ENCODE results near the gene DNAJB14. TPM values are rescaled to one million over a fixed set of nuclear protein-coding genes. Genes with fewer than 3 reads are reported as not detected.
"Not testable (repeated sequence)": the region's sequence is repeated elsewhere in the genome, so short reads cannot be mapped to it uniquely, and the experiment has no call there.

The DNAJB14 gene
- total RNA-seq, 1 experiment from 2014 or later = 39.9 TPM

DNA sequence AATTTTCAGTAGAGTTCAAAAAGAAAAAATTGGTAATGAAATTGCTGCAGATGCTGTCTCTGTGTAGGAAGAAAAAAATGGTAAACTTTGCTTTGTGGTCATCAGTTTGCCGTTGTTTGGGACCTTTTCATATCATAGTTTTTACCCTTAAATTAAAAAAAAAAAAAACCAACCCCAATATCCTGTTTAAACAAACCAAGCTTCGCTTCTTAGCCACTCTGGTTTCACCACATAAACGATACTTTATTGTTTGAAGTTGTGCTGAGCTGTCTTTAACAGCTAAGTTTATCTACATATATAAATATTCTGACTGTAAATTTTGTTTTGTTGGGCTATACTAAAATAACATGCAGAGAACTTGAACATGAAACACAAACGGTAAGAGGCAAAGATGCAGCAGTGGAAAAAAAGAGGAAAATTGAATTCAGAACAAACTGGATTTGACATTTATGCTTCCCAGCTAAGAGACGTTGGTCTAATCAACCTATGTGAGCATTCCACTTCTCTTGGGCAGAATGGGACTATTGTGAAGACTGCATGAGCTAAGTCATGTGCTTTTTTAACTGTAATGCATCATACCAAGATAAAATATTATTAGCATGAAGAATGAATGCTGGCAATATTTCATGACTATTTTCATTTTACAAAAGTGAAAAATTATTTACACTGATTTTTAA is 19.4 kb upstream of the DNAJB14 start (continued):
- TF ChIP-seq FOXP4 (CRISPR knock-in tag; IDR thresholded peaks at IDR 0.05) (no peak), ELF4 (CRISPR knock-in tag; IDR thresholded peaks at IDR 0.05; ENCODE audit: low read depth) (no peak)
- TF ChIP-seq, protein P1, sequence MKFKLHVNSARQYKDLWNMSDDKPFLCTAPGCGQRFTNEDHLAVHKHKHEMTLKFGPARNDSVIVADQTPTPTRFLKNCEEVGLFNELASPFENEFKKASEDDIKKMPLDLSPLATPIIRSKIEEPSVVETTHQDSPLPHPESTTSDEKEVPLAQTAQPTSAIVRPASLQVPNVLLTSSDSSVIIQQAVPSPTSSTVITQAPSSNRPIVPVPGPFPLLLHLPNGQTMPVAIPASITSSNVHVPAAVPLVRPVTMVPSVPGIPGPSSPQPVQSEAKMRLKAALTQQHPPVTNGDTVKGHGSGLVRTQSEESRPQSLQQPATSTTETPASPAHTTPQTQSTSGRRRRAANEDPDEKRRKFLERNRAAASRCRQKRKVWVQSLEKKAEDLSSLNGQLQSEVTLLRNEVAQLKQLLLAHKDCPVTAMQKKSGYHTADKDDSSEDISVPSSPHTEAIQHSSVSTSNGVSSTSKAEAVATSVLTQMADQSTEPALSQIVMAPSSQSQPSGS (CRISPR knock-in tag; IDR thresholded peaks at IDR 0.05; ENCODE audit: borderline replicate concordance, low read depth) = no peak
- TF ChIP-seq, protein P2, sequence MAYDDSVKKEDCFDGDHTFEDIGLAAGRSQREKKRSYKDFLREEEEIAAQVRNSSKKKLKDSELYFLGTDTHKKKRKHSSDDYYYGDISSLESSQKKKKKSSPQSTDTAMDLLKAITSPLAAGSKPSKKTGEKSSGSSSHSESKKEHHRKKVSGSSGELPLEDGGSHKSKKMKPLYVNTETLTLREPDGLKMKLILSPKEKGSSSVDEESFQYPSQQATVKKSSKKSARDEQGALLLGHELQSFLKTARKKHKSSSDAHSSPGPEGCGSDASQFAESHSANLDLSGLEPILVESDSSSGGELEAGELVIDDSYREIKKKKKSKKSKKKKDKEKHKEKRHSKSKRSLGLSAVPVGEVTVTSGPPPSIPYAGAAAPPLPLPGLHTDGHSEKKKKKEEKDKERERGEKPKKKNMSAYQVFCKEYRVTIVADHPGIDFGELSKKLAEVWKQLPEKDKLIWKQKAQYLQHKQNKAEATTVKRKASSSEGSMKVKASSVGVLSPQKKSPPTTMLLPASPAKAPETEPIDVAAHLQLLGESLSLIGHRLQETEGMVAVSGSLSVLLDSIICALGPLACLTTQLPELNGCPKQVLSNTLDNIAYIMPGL (CRISPR knock-in tag; IDR thresholded peaks at IDR 0.05) = no peak

DNA sequence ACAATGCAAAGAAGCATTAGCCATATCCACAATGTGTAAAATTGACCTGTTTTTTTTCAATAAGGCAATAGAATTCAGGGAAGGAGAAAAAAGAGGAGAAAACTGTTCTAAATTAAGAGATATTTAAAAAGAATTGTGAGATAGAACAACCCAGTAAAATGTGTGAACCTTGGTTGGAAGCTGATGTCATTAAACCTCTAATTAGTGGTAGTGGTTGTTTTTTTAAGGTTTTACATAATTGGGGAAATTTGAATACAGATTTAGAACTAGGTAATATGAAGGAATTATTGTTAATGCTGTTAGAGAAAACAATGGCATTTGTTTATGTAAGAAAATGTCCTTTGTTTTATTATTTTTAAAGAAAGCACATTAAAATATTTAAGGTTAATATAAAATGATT is 18.8 kb upstream of the DNAJB14 start:
- H3K27me3 Mint-ChIP-seq (ENCODE audit: low read depth) = no peaks in the 10 kb centered on the region
- CTCF ChIA-PET = no interaction called here
- no peaks in the 10 kb centered on the region for H3K4me1 Mint-ChIP-seq
- H3K36me3 Mint-ChIP-seq = no peaks in the 10 kb centered on the region
- H3K9me3 Mint-ChIP-seq = no peaks in the 10 kb centered on the region
- DNase-seq (ENCODE audit: low spot score) (no peak), ATAC-seq (no peak)
- POLR2A ChIA-PET = no interaction called here
- no peak overlapping the region for H3K27ac Mint-ChIP-seq
- TF ChIP-seq ZNF121 (CRISPR knock-in tag; IDR thresholded peaks at IDR 0.05) = no peak
- TF ChIP-seq, protein P3, sequence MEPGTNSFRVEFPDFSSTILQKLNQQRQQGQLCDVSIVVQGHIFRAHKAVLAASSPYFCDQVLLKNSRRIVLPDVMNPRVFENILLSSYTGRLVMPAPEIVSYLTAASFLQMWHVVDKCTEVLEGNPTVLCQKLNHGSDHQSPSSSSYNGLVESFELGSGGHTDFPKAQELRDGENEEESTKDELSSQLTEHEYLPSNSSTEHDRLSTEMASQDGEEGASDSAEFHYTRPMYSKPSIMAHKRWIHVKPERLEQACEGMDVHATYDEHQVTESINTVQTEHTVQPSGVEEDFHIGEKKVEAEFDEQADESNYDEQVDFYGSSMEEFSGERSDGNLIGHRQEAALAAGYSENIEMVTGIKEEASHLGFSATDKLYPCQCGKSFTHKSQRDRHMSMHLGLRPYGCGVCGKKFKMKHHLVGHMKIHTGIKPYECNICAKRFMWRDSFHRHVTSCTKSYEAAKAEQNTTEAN (CRISPR knock-in tag; IDR thresholded peaks at IDR 0.05) = no peak
- no peak overlapping the region for H3K4me3 Mint-ChIP-seq

DNA sequence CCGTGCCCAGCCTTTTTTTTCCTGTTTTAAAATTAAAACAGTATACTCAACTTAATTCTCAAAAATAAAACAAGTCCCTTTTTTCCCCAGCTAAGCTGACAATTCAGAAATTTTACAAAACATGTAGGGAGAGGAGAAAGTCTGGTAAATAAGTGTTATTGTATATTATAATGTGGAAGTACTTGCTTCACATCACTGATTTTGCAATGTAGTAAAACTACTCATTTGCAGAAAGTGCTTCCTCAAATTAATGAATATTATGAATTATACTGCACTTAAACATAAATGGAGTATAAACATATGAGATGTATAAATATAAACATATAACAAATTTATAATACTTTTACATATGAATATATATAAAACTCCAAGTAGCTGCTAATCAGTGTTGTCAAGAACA is 15.3 kb upstream of the DNAJB14 start:
- POLR2A ChIA-PET = no interaction called here
- Mint-ChIP-seq H3K27ac (no peak overlapping the region), H3K4me3 (no peak overlapping the region), H3K36me3 (peaks cover 2% of the 10 kb centered on the region; the same call in 1 of the 2 replicates), H3K9me3 (peaks cover 10% of the 10 kb centered on the region), H3K4me1 (no peaks in the 10 kb centered on the region), H3K27me3 (ENCODE audit: low read depth) (no peaks in the 10 kb centered on the region)
- DNase-seq (ENCODE audit: low spot score) (no peak), ATAC-seq (no peak)
- CTCF ChIA-PET = no interaction called here
- TF ChIP-seq MXD4 (CRISPR knock-in tag; IDR thresholded peaks at IDR 0.05; ENCODE audit: borderline replicate concordance) = no peak

GRCh38 chr4:99960648-99961047 is 14.2 kb upstream of the DNAJB14 start:
- peaks cover 20% of the 10 kb centered on the region for H3K9me3 Mint-ChIP-seq
- DNase-seq (ENCODE audit: low spot score) (no peak), ATAC-seq (no peak)
- no peak overlapping the region for H3K4me3 Mint-ChIP-seq
- ChIA-PET CTCF (no interaction called here), POLR2A (no interaction called here)
- H3K36me3 Mint-ChIP-seq = peaks cover 2% of the 10 kb centered on the region; the same call in 1 of the 2 replicates
- no peak for TF ChIP-seq TEAD1 (CRISPR knock-in tag; IDR thresholded peaks at IDR 0.05)
- TF ChIP-seq MYBL2 (CRISPR knock-in tag; IDR thresholded peaks at IDR 0.05) = no peak
- no peak for TF ChIP-seq ESRRA (CRISPR knock-in tag; IDR thresholded peaks at IDR 0.05; ENCODE audit: borderline replicate concordance)
- no peak for TF ChIP-seq PRRX2 (CRISPR knock-in tag; IDR thresholded peaks at IDR 0.05)
- TF ChIP-seq, protein P2 (CRISPR knock-in tag; IDR thresholded peaks at IDR 0.05) = no peak
- TF ChIP-seq ZNF232 (CRISPR knock-in tag; IDR thresholded peaks at IDR 0.05) = no peak
- no peak for TF ChIP-seq USF2 (CRISPR knock-in tag; IDR thresholded peaks at IDR 0.05)
- TF ChIP-seq MXD4 (CRISPR knock-in tag; IDR thresholded peaks at IDR 0.05; ENCODE audit: borderline replicate concordance) = no peak
- TF ChIP-seq SMAD4 (CRISPR knock-in tag; IDR thresholded peaks at IDR 0.05) = no peak
- no peak for TF ChIP-seq CREM (CRISPR knock-in tag; IDR thresholded peaks at IDR 0.05)
- TF ChIP-seq TCF7 (CRISPR knock-in tag; IDR thresholded peaks at IDR 0.05; ENCODE audit: low read depth) = no peak
- TF ChIP-seq ZNF396 (CRISPR knock-in tag; IDR thresholded peaks at IDR 0.05; ENCODE audit: borderline replicate concordance) = no peak
- no peak for TF ChIP-seq GTF2I (CRISPR knock-in tag; conservative IDR thresholded peaks at IDR 0.05)
- no peak overlapping the region for H3K27ac Mint-ChIP-seq
- H3K27me3 Mint-ChIP-seq (ENCODE audit: low read depth) = no peaks in the 10 kb centered on the region
- no peaks in the 10 kb centered on the region for H3K4me1 Mint-ChIP-seq

DNA sequence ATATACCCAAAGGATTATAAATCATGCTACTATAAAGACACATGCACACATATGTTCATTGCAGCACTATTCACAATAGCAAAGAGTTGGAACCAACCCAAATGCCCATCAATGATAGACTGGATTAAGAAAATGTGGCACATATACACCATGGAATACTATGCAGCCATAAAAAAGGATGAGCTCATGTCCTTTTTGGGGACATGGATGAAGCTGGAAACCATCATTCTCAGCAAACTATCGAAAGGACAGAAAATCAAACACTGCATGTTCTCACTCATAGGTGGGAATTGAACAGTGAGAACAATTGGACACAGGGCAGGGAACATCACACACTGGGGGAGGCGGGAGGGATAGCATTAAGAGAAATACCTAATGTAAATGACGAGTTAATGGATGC is 11.8 kb upstream of the DNAJB14 start:
- DNase-seq (ENCODE audit: low spot score); CTCF ChIA-PET; ATAC-seq; H3K4me3 Mint-ChIP-seq; H3K4me1 Mint-ChIP-seq; POLR2A ChIA-PET; H3K36me3 Mint-ChIP-seq; H3K27me3 Mint-ChIP-seq (ENCODE audit: low read depth); H3K27ac Mint-ChIP-seq: not testable (repeated sequence)
- H3K9me3 Mint-ChIP-seq = peaks cover 20% of the 10 kb centered on the region

All from WTC11 (cell line).